ENCODE measurements around the gene BASP1. TPM values are rescaled to one million over a fixed set of nuclear protein-coding genes. Genes with fewer than 3 reads are reported as not detected.

Gene BASP1
- total and polyA plus RNA-seq, 7 donors: 0.64 to 1.9 (median 1.1) TPM

- Histone ChIP-seq H3K36me3 (ENCODE audit: insufficient read depth in 1 of 2, low read depth in 1 of 2) (no peaks in the 10 kb centered on the region), H3K4me1 (no peaks in the 10 kb centered on the region), H3K27ac (no peak overlapping the region), H3K9me3 (no peaks in the 10 kb centered on the region), H3K4me3 (no peak overlapping the region), H3K27me3 (ENCODE audit: insufficient read depth in 3 of 3, low read length in 2 of 3) (no peaks in the 10 kb centered on the region)
- 75 to 77% (median 77%) methylated on average over 4 of the region's 4 CpGs for WGBS, 3 donors
- intact Hi-C loops (cut with DNase I): no loop called here
- no peak for DNase-seq
- ATAC-seq: no peak
- no peak for TF ChIP-seq CTCF (IDR thresholded peaks at IDR 0.05)
Observed at GRCh38 chr5:17312358-17312757, 94.9 kb downstream of the BASP1 start.

GRCh38 chr5:17314907-17315471 lies 97.6 kb downstream of the BASP1 start:
- Histone ChIP-seq H3K4me1 (no peaks in the 10 kb centered on the region), H3K27ac (no peak overlapping the region), H3K4me3 (no peak overlapping the region), H3K36me3 (ENCODE audit: insufficient read depth in 1 of 2, low read depth in 1 of 2) (no peaks in the 10 kb centered on the region), H3K9me3 (no peaks in the 10 kb centered on the region), H3K27me3 (ENCODE audit: insufficient read depth in 3 of 3, low read length in 2 of 3) (no peaks in the 10 kb centered on the region)
- no peak for TF ChIP-seq CTCF (IDR thresholded peaks at IDR 0.05)
- ATAC-seq (no peak), DNase-seq (no peak)
- intact Hi-C loops (cut with DNase I): no loop called here
- 66 to 71% (median 66%) methylated on average over 5 of the region's 5 CpGs for WGBS, 3 donors

GRCh38 chr5:17315710-17316221 lies 98.3 kb downstream of the BASP1 start:
- TF ChIP-seq CTCF (IDR thresholded peaks at IDR 0.05): no peak
- no peaks in the 10 kb centered on the region for H3K36me3 ChIP-seq (ENCODE audit: insufficient read depth in 1 of 2, low read depth in 1 of 2)
- WGBS, 3 donors: 71 to 73% (median 71%) methylated on average over 11 of the region's 11 CpGs
- H3K4me1 ChIP-seq: no peaks in the 10 kb centered on the region
- ATAC-seq (no peak), DNase-seq (no peak)
- H3K27me3 ChIP-seq (ENCODE audit: insufficient read depth in 3 of 3, low read length in 2 of 3): no peaks in the 10 kb centered on the region
- no peak overlapping the region for H3K4me3 ChIP-seq
- no peaks in the 10 kb centered on the region for H3K9me3 ChIP-seq
- intact Hi-C loops (cut with DNase I): no loop called here
- H3K27ac ChIP-seq: no peak overlapping the region

GRCh38 chr5:17316970-17317459 lies 99.6 kb downstream of the BASP1 start:
- no peak overlapping the region for H3K27ac ChIP-seq
- intact Hi-C loops (cut with DNase I): no loop called here
- ATAC-seq: no peak

More at GRCh38 chr5:17316970-17317459, 99.6 kb downstream of the BASP1 start:
- Histone ChIP-seq H3K4me3 (no peak overlapping the region), H3K4me1 (no peaks in the 10 kb centered on the region), H3K9me3 (no peaks in the 10 kb centered on the region), H3K36me3 (ENCODE audit: insufficient read depth in 1 of 2, low read depth in 1 of 2) (no peaks in the 10 kb centered on the region), H3K27me3 (ENCODE audit: insufficient read depth in 3 of 3, low read length in 2 of 3) (no peaks in the 10 kb centered on the region)
- no peak for DNase-seq
- WGBS, 3 donors: 43 to 49% (median 45%) methylated on average over 6 of the region's 6 CpGs
- no peak for TF ChIP-seq CTCF (IDR thresholded peaks at IDR 0.05)
